K562 (cell line): ENCODE data around the gene DYNLT4. TPM values are rescaled to one million over a fixed set of nuclear protein-coding genes. Genes with fewer than 3 reads are reported as not detected.

Experiments used
- ATAC-seq: fragments of 200-7000 bp; cut with Tn5 transposase; 3 replicates; pipeline ENCODE4 v1.9.1; 2020; ENCODE audit warnings: moderate library complexity
- BruUV-seq: library from RNA; stranded (reverse); fragments of 400-500 nt; replicated peaks from 2 replicates; lab custom pipeline; 2021; lab: Mats Ljungman, UMichigan
- CTCF ChIA-PET: fragments of 300-600 bp; formaldehyde crosslinking; extraction: SDS; loops from one replicate; lab custom pipeline; 2021; ENCODE audit warnings: low intra/inter-chr PET ratio; lab: Yijun Ruan, JAX
- POLR2A ChIA-PET: fragments of 300-600, 350-650 bp; sonication (Branson Sonifier 250); formaldehyde crosslinking; extraction: SDS; loops from one replicate; lab custom pipeline; 2021; ENCODE audit warnings: antibody characterized with exemption, inconsistent platforms; lab: Yijun Ruan, JAX
- DNase-seq, 4 experiments: peaks; one replicate each; pipeline versions ENCODE4 v3.0.0 to v3.0.0-alpha.2; 2011 to 2018; ENCODE audit warnings: low spot score in 3 of 4, mixed read lengths in 3 of 4; ENCODE audit errors: extremely low read depth in 1 of 4
- FAIRE-seq: peaks from 2 replicates; lab custom pipeline; 2011; peaks lifted over from hg19 to GRCh38; lab: Jason Lieb, UNC
- H2AFZ ChIP-seq: 2 replicates; pipeline ENCODE4 v1.6.0; 2011; ENCODE audit warnings: low read depth, low read length, control low read depth, inconsistent platforms
- H3K27ac ChIP-seq: fragments of 200-600 bp; 3 replicates; pipeline ENCODE4 v1.8.0; 2011; ENCODE audit warnings: low read depth, mild to moderate bottlenecking, control low read depth, inconsistent platforms, low read length, moderate library complexity, mixed read lengths; ENCODE audit errors: extremely low read depth
- H3K27me3 ChIP-seq, 2 experiments: fragments of 300-600 bp in 1 of 2; 2 replicates in 1 of 2; 3 replicates in 1 of 2; pipeline versions ENCODE4 v1.6.0 to v1.8.0; 2011; ENCODE audit warnings: inconsistent platforms in 2 of 2, low read length in 2 of 2, mild to moderate bottlenecking in 1 of 2, mixed read lengths in 1 of 2, moderate library complexity in 1 of 2; ENCODE audit not compliant: control insufficient read depth in 2 of 2, insufficient read depth in 2 of 2
- H3K36me3 ChIP-seq: fragments of 300-600 bp; 3 replicates; pipeline ENCODE4 v1.8.0; 2011; ENCODE audit warnings: mild to moderate bottlenecking, low read length, inconsistent platforms; ENCODE audit not compliant: control insufficient read depth, insufficient read depth
- H3K4me1 ChIP-seq, 2 experiments: fragments of 200-600 bp in 1 of 2; replicated peaks in 1 of 2; 2 replicates in 1 of 2; 3 replicates in 1 of 2; pipeline versions ENCODE4 v1.5.1 to v1.8.0; 2011; ENCODE audit warnings: inconsistent platforms in 2 of 2, low read length in 2 of 2, mild to moderate bottlenecking in 1 of 2, mixed read lengths in 1 of 2, moderate library complexity in 1 of 2; ENCODE audit not compliant: control insufficient read depth in 2 of 2, insufficient read depth in 2 of 2
- H3K4me2 ChIP-seq: 2 replicates; pipeline ENCODE4 v1.6.1; 2011; ENCODE audit warnings: low read length, control low read depth, inconsistent platforms, mixed read lengths; ENCODE audit not compliant: insufficient read depth
- H3K4me3 ChIP-seq: fragments of 200-600 bp; sonication (generic), shearing (Covaris generic); 2 replicates; pipeline ENCODE4 v1.5.1; 2016; ENCODE audit warnings: control low read depth, inconsistent platforms
- H3K79me2 ChIP-seq: fragments of 200-600 bp; 3 replicates; pipeline ENCODE4 v1.8.0; 2011; ENCODE audit warnings: low read length, inconsistent platforms; ENCODE audit not compliant: control insufficient read depth, insufficient read depth
- H3K9ac ChIP-seq, 2 experiments: 2 replicates each; pipeline versions ENCODE4 v1.6.0 to v1.6.1; 2011; ENCODE audit warnings: low read depth in 2 of 2, low read length in 2 of 2, control low read depth in 1 of 2, inconsistent platforms in 1 of 2, mild to moderate bottlenecking in 1 of 2, mixed read lengths in 1 of 2; ENCODE audit not compliant: insufficient read depth in 1 of 2
- H3K9me1 ChIP-seq: one replicate; pipeline ENCODE4 v1.6.0; 2011; ENCODE audit warnings: inconsistent platforms, mild to moderate bottlenecking, low read length, moderate library complexity; ENCODE audit not compliant: control insufficient read depth, insufficient read depth
- H3K9me3 ChIP-seq: replicated peaks from 2 replicates; pipeline ENCODE4 v1.5.1; 2011; ENCODE audit warnings: low read depth, low read length, inconsistent platforms; ENCODE audit not compliant: control insufficient read depth, insufficient read depth
- H4K20me1 ChIP-seq: replicated peaks from 2 replicates; pipeline ENCODE4 v1.6.1; 2011; ENCODE audit warnings: low read length, inconsistent platforms, mixed read lengths; ENCODE audit not compliant: control insufficient read depth, insufficient read depth
- HOMEZ ChIP-seq: fragments of 250-450 bp; sonication (Bioruptor Pico); IDR thresholded peaks from 2 replicates; pipeline ENCODE4 v1.4.0; 2020; ENCODE audit warnings: mild to moderate bottlenecking, moderate library complexity
- MAFF ChIP-seq: IDR thresholded peaks from 2 replicates; pipeline ENCODE4 v1.6.1; 2012; ENCODE audit warnings: low read length, improper control_type of control experiment
- MBD1 ChIP-seq: fragments of 250-450 bp; sonication (Bioruptor Pico); IDR thresholded peaks from 2 replicates; pipeline ENCODE4 v1.8.0; 2022; ENCODE audit warnings: inconsistent platforms
- MYC ChIP-seq, 2 experiments: fragments of 250-450 bp in 1 of 2; sonication (Bioruptor Pico) in 1 of 2; IDR thresholded peaks; 2 replicates each; pipeline versions ENCODE4 v1.5.1 to v1.6.1; 2012 to 2021; ENCODE audit warnings: low read depth in 2 of 2, borderline replicate concordance in 1 of 2, improper control_type of control experiment in 1 of 2, low read length in 1 of 2, mild to moderate bottlenecking in 1 of 2, moderate library complexity in 1 of 2
- NR1H2 ChIP-seq: sonication (generic); formaldehyde crosslinking; IDR thresholded peaks from 2 replicates; pipeline ENCODE4 v1.4.0; 2020; ENCODE audit warnings: mild to moderate bottlenecking, missing genetic modification reagents
- PHF8 ChIP-seq: fragments of 200-600 bp; sonication (generic); IDR thresholded peaks from 2 replicates; pipeline ENCODE4 v1.6.1; 2012; ENCODE audit warnings: mixed run types, mild to moderate bottlenecking, inconsistent platforms, low read length, moderate library complexity, borderline replicate concordance
- RAD21 ChIP-seq, 2 experiments: fragments of 250-450 bp in 1 of 2; fragments of 450-650 bp in 1 of 2; sonication (Bioruptor Pico) in 1 of 2; formaldehyde crosslinking in 1 of 2; IDR thresholded peaks in 1 of 2; conservative IDR thresholded peaks in 1 of 2; 2 replicates each; pipeline versions ENCODE4 v1.4.0 to v1.8.0; 2020 to 2022; ENCODE audit warnings: mild to moderate bottlenecking in 2 of 2, moderate library complexity in 1 of 2
- UBTF ChIP-seq, 2 experiments: IDR thresholded peaks; 2 replicates each; pipeline ENCODE4 v1.6.1; 2012; ENCODE audit warnings: improper control_type of control experiment in 2 of 2, low read depth in 2 of 2, low read length in 2 of 2, borderline replicate concordance in 1 of 2
- WGBS: fragments of 100-300 bp; shearing (Covaris generic); methylation state at CpG from one replicate; pipeline ENCODE4 v1.1.6; 2016; ENCODE audit warnings: low coverage, mixed read lengths; ENCODE audit not compliant: insufficient coverage; ENCODE audit errors: missing lambda C conversion rate; 5-methylcytosine and 5-hydroxymethylcytosine counted together
- in situ Hi-C: fragments of 300-500 bp; cut with MboI; formaldehyde crosslinking; loops from 4 replicates; pipeline ENCODE4 v1.15.0; 2018; ENCODE audit warnings: inconsistent platforms, mixed read lengths
- intact Hi-C: fragments of 100-400 bp; cut with micrococcal nuclease; formaldehyde crosslinking; loops from 2 replicates; pipeline ENCODE4 v1.14.2; 2022
- polyA plus RNA-seq, 8 experiments: library from polyadenylated mRNA; depleted of rRNA in 4 of 8; stranded (reverse) in 5 of 8; unstranded in 3 of 8; fragments of >200 nt; fragmentation: Nextera tagmentation in 2 of 8; fragmentation: Illumina TruSeq in 1 of 8; extraction: Ambion mirVana in 2 of 8; extraction: Trizol in 1 of 8; gene quantifications; 2 replicates each; pipeline versions ENCODE4 v1.2.1 to v1.2.3, GENCODE V29; 2011 to 2014; ENCODE audit warnings: inconsistent platforms in 1 of 8, missing spikeins in 1 of 8
- total RNA-seq, 7 experiments: library from RNA; depleted of rRNA in 6 of 7; stranded (reverse); fragments of >200 nt in 6 of 7; fragmentation: Illumina TruSeq in 2 of 7; extraction: Trizol in 2 of 7; gene quantifications; 2 replicates each; pipeline versions ENCODE4 v1.2.1 to v1.2.3, GENCODE V29; 2011 to 2021; ENCODE audit warnings: low replicate concordance in 1 of 7

Gene DYNLT4
- total and polyA plus RNA-seq, 9 of the 15 experiments (the other 6 are each of a cell fraction or from before 2014, with no cell fraction given): 0.29 to 0.73 TPM; not detected in 7

- TF ChIP-seq RAD21 (CRISPR knock-in tag; conservative IDR thresholded peaks at IDR 0.05 in 1 of 2, IDR thresholded peaks at IDR 0.05 in 1 of 2): peak; percentile 82 to 93
- 0 out of 2 replicates have a peak, but pooled peaks have one; percentile 30 for TF ChIP-seq MAFF
- TF ChIP-seq HOMEZ (CRISPR knock-in tag): 0 out of 2 replicates have a peak, but pooled peaks have one; percentile 50
These were observed 28.9 kb upstream of the DYNLT4 start (continued) for GRCh38 chr1:44835738-44836675.

GRCh38 chr1:44834328-44834727 is 27.2 kb upstream of the DYNLT4 start:
- 12% methylated on average over 7 of the region's 7 CpGs for WGBS
- peak overlapping the region; percentile 29 for H3K4me2 ChIP-seq
- intact Hi-C loops (loop anchor here (5.0 to 10.0 kb wide), 2 partner anchors 42 to 390 kb away; no protein-coding TSS in a partner anchor), in situ Hi-C loops (no loop called here)
- no peaks in the 10 kb centered on the region for H3K36me3 ChIP-seq
- H2AFZ ChIP-seq: 0 out of 2 replicates have a peak overlapping the region, but pooled peaks have one; percentile 16
- no TSS peak for BruUV-seq
- CTCF ChIA-PET: no interaction called here
- H3K4me1 ChIP-seq: peaks cover 43 to 51% of the 10 kb centered on the region in 2 experiments
- ATAC-seq (no peak), FAIRE-seq (peak; percentile 6), DNase-seq (peak in 1 of 4 experiments; percentile 41)
- H3K9me3 ChIP-seq: no peaks in the 10 kb centered on the region
- no peaks in the 10 kb centered on the region for H4K20me1 ChIP-seq
- no peaks in the 10 kb centered on the region for H3K79me2 ChIP-seq
- H3K4me3 ChIP-seq: no peak overlapping the region
- H3K27me3 ChIP-seq: no peaks in the 10 kb centered on the region
- H3K27ac ChIP-seq: no peak overlapping the region
- no peaks in the 10 kb centered on the region for H3K9me1 ChIP-seq
- POLR2A ChIA-PET: interaction anchor here (0.6 to 11.1 kb wide), 5 partner anchors 9 to 465 kb away, joined by 3 to 217 read pairs (median 3); partner anchors contain the start of gene PTCH2
- peak overlapping the region in 1 of 2 experiments; percentile 78; a peak in 1 of 4 replicates for H3K9ac ChIP-seq
- TF ChIP-seq MYC (IDR thresholded peaks at IDR 0.05; ENCODE audit: low read depth, low read length): peak; percentile 70
- TF ChIP-seq MYC (CRISPR knock-in tag; IDR thresholded peaks at IDR 0.05; ENCODE audit: borderline replicate concordance, low read depth): no peak
- TF ChIP-seq MBD1 (CRISPR knock-in tag): no peak
- TF ChIP-seq UBTF (IDR thresholded peaks at IDR 0.05; ENCODE audit: borderline replicate concordance in 1 of 2, low read depth in 2 of 2, low read length in 2 of 2): peak in 1 of 2 experiments; percentile 39; a peak in 1 of 4 replicates
- no peak for TF ChIP-seq NR1H2 (CRISPR knock-in tag)
- TF ChIP-seq PHF8: no peak
